H54 (cell line): ENCODE measurements around the gene ARHGEF25.
"Not testable (repeated sequence)": the region's sequence is repeated elsewhere in the genome, so short reads cannot be mapped to it uniquely, and the experiment has no call there.

Experiments used
- DNase-seq: peaks from one replicate; pipeline ENCODE4 v3.0.0; 2011; ENCODE audit warnings: low spot score, mixed read lengths; ENCODE audit not compliant: insufficient read length
- FAIRE-seq: peaks from 3 replicates; lab custom pipeline; 2011; peaks lifted over from hg19 to GRCh38; lab: Jason Lieb, UNC
- POLR2A ChIP-seq: IDR thresholded peaks from 2 replicates; pipeline ENCODE4 v1.6.1; 2011; ENCODE audit warnings: low read depth, mild to moderate bottlenecking, low read length

The ARHGEF25 gene

GRCh38 chr12:57611108-57611826 is at the start of gene ARHGEF25:
TSS of gene ARHGEF25 (plus strand) at chr12:57611435. CDS start at chr12:57611895, 460 bp downstream.
- FAIRE-seq (no peak), DNase-seq (peak; percentile 89)
- no peak; the same call in 1 of the 2 replicates for TF ChIP-seq POLR2A

DNA sequence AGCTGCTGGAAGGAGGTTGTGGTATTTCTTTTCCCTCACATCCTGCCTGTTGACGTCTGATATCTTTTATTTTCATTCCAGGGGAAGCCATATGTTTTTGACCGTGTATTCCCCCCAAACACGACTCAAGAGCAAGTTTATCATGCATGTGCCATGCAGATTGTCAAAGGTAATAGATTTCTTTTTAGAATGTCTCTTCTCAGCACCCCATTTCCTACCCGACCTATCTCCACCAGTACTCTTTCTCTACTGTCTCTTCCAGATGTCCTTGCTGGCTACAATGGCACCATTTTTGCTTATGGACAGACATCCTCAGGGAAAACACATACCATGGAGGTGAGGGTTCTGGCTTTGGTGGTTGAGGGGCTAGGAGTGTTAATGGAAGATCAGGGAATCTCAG is 47.9 kb upstream of the ARHGEF25 start:
- no peak for TF ChIP-seq POLR2A
- DNase-seq (no peak), FAIRE-seq (no peak)

GRCh38 chr12:57564178-57564740 is 47.0 kb upstream of the ARHGEF25 start:
- no peak for DNase-seq
- FAIRE-seq, result no peak
- TF ChIP-seq POLR2A, result no peak

DNA sequence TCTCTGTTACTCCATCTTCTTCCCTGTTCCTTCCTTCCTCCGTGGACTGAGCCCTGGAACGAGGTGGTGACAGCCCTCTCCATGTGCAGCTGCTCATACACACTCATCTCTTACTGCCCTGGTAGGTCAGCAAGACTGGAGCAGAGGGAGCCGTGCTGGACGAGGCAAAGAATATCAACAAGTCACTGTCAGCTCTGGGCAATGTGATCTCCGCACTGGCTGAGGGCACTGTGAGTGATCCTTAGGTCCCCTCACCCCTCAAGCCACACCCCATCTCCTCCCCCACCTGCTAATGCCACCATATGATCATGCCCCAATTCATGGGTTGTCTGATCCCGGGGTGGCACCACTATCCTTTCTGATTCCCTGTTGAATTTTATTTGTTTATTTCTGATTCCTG is 42.4 kb upstream of the ARHGEF25 start:
- no peak for TF ChIP-seq POLR2A
- no peak for DNase-seq
- no peak for FAIRE-seq

DNA sequence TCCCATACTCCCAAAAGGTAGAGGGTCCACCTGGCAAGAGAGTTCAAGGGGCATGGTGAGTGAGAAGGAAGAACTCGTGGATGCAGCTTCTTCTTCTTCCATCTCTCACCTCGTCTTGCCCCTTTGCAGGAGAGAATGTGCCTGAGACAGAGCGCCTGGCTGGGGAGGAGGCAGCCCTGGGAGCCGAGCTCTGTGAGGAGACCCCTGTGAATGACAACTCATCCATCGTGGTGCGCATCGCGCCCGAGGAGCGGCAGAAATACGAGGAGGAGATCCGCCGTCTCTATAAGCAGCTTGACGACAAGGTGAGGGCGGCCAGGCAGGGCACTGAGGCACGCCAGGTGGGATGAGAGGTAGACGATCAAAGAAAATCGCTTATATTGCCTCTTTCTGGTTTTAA is 41.4 kb upstream of the ARHGEF25 start:
- no peak for TF ChIP-seq POLR2A
- DNase-seq (no peak), FAIRE-seq (no peak)

DNA sequence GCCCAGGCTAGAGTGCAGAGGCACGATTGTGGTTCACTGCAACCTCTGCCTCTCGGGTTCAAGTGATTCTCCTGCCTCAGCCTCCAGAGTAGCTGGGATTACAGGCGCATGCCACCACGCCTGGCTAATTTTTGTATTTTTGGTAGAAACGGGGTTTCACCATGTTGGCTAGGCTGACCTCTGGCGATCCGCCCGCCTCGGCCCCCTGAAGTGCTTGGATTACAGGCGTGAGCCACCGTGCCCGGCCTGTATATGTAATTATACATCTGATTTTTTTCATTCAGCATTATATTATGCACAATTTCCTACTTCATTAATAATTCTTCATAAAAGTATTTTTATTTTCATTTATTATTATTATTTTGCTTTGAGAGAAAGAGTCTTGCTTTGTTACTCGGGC is 40.8 kb upstream of the ARHGEF25 start:
- FAIRE-seq, DNase-seq: not testable (repeated sequence)

DNA sequence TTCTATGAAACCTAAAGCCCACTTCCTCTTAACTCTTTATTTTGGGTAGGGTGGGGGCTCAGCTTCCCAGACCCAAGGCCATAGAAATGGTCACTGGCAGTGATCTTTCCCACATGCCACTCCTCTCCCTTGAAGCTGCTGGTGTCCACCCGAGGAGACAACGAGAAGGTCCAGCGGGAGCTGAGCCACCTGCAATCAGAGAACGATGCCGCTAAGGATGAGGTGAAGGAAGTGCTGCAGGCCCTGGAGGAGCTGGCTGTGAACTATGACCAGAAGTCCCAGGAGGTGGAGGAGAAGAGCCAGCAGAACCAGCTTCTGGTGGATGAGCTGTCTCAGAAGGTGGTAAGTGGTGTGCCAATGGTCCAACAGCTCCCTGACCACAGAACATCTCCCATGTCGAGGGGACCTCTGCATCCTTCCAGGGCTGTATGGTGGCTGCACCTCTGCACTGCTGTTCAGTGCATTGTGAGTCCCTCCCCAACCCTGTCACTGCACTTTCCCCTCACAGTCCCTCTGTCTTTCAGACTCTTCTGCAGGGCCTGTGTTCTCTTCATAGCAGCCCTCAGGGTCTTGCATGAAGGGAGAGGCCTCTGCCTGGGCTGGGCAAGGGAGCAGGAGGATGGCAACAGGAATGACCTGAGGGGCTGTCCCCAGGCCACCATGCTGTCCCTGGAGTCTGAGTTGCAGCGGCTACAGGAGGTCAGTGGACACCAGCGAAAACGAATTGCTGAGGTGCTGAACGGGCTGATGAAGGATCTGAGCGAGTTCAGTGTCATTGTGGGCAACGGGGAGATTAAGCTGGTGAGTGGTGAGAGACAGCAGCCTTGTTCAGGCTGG is 39.1 kb upstream of the ARHGEF25 start:
- no peak for FAIRE-seq
- no peak for DNase-seq
- no peak for TF ChIP-seq POLR2A

GRCh38 chr12:57574795-57575194 is 36.4 kb upstream of the ARHGEF25 start:
- no peak for TF ChIP-seq POLR2A
- FAIRE-seq (no peak), DNase-seq (no peak)

DNA sequence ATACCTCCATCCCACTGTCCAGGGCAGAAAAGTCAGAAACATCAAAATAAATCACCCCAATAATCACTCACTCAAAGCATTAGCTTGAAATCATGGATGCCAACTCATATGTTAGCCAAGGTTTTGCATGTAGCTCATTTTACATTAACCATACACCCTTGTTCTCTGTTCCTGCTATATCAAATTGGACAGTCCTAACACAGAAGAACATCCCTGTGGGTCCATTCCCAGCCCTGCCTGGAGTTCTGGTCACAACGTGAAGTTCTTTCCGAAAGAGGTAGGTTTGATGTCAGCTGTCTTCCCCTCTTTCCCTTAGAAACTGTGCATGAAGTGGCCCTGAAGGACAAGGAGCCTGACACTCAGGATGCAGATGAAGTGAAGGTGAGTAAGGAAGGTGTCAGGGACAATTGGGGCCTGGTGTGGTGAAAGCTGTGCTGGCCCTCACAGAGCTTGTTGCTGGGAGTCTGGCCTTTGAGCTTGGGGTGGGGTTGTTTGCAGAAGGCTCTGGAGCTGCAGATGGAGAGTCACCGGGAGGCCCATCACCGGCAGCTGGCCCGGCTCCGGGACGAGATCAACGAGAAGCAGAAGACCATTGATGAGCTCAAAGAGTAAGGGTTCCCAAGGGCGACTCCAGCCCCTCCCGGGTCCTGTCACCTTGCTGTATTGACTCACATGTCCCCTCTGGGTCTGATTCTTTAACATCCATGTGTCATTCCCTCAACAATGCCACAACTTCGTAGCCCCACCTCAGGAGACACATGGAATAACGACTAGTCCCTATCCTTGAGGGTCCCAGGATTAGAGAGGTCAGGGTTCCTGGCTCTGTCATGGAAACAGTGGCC is 35.2 kb upstream of the ARHGEF25 start:
- FAIRE-seq, result no peak

GRCh38 chr12:57576613-57577160 is 34.5 kb upstream of the ARHGEF25 start:
- TF ChIP-seq POLR2A, result no peak
- FAIRE-seq, result no peak
- DNase-seq, result no peak

More for the DNA sequence above, 35.2 kb upstream of the ARHGEF25 start:
- DNase-seq, result no peak
- TF ChIP-seq POLR2A, result no peak

GRCh38 chr12:57577981-57578758 is 33.1 kb upstream of the ARHGEF25 start:
- no peak for TF ChIP-seq POLR2A
- DNase-seq (no peak), FAIRE-seq (no peak)

GRCh38 chr12:57579011-57579410 is 32.2 kb upstream of the ARHGEF25 start:
- no peak for TF ChIP-seq POLR2A
- DNase-seq (no peak), FAIRE-seq (no peak)
